ENCODE measurements around the gene NRG3. TPM values are rescaled to one million over a fixed set of nuclear protein-coding genes. Genes with fewer than 3 reads are reported as not detected.

NRG3 gene
- total RNA-seq, 1 donor from 2014 or later = 6.1 TPM

- Mint-ChIP-seq H3K36me3 (no peaks in the 10 kb centered on the region), H3K27ac (no peak overlapping the region), H3K4me1 (ENCODE audit: unreplicated experiment) (no peaks in the 10 kb centered on the region), H3K4me3 (no peak overlapping the region), H3K27me3 (no peaks in the 10 kb centered on the region), H3K9me3 (no peaks in the 10 kb centered on the region)
- no peak for DNase-seq (ENCODE audit: extremely low spot score, unreplicated experiment)
- no peak for TF ChIP-seq CTCF (conservative IDR thresholded peaks at IDR 0.05)
Measured at GRCh38 chr10:82020999-82021398, 146.0 kb downstream of the NRG3 start.

GRCh38 chr10:82027711-82028110 lies 152.7 kb downstream of the NRG3 start:
- no peaks in the 10 kb centered on the region for H3K27me3 Mint-ChIP-seq
- no peak overlapping the region for H3K4me3 Mint-ChIP-seq
- no peak for TF ChIP-seq CTCF (conservative IDR thresholded peaks at IDR 0.05)
- no peaks in the 10 kb centered on the region for H3K36me3 Mint-ChIP-seq
- no peaks in the 10 kb centered on the region for H3K4me1 Mint-ChIP-seq (ENCODE audit: unreplicated experiment)
- no peaks in the 10 kb centered on the region for H3K9me3 Mint-ChIP-seq
- no peak for DNase-seq (ENCODE audit: extremely low spot score, unreplicated experiment)
- H3K27ac Mint-ChIP-seq = no peak overlapping the region

- Mint-ChIP-seq H3K27ac (no peak overlapping the region), H3K4me3 (no peak overlapping the region), H3K36me3 (no peaks in the 10 kb centered on the region), H3K4me1 (ENCODE audit: unreplicated experiment) (no peaks in the 10 kb centered on the region), H3K9me3 (no peaks in the 10 kb centered on the region), H3K27me3 (no peaks in the 10 kb centered on the region)
- no peak for DNase-seq (ENCODE audit: extremely low spot score, unreplicated experiment)
- TF ChIP-seq CTCF (conservative IDR thresholded peaks at IDR 0.05) = no peak
Measured at GRCh38 chr10:82037076-82037475, 162.1 kb downstream of the NRG3 start.

DNA sequence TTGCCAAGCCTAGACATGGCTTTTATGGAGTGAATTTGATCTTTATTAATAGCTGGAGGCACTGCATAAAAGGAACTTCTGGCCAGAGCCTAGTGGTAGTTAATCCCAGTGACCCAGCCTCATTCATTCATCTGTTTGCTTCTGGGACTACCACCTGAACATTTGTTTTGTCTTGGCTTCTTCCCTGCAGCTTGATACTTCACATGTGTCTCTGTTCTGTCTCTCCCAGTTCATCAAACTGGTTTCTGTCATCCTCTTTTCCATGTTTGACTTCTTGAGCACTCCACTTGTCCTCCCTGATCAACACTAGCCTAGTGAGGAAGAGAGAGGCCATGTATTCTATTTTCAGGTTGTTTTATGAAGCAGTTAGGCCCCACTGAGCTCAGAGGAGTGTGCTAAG lies 163.6 kb downstream of the NRG3 start:
- no peaks in the 10 kb centered on the region for H3K9me3 Mint-ChIP-seq
- DNase-seq (ENCODE audit: extremely low spot score, unreplicated experiment) = no peak
- no peak for TF ChIP-seq CTCF (conservative IDR thresholded peaks at IDR 0.05)
- no peak overlapping the region for H3K27ac Mint-ChIP-seq
- H3K36me3 Mint-ChIP-seq = no peaks in the 10 kb centered on the region
- no peaks in the 10 kb centered on the region for H3K27me3 Mint-ChIP-seq
- no peak overlapping the region for H3K4me3 Mint-ChIP-seq
- no peaks in the 10 kb centered on the region for H3K4me1 Mint-ChIP-seq (ENCODE audit: unreplicated experiment)

GRCh38 chr10:82040336-82040735 lies 165.3 kb downstream of the NRG3 start:
- TF ChIP-seq CTCF (conservative IDR thresholded peaks at IDR 0.05) = no peak
- Mint-ChIP-seq H3K36me3 (no peaks in the 10 kb centered on the region), H3K4me3 (no peak overlapping the region), H3K9me3 (no peaks in the 10 kb centered on the region), H3K27ac (no peak overlapping the region), H3K27me3 (no peaks in the 10 kb centered on the region), H3K4me1 (ENCODE audit: unreplicated experiment) (no peaks in the 10 kb centered on the region)
- DNase-seq (ENCODE audit: extremely low spot score, unreplicated experiment) = no peak

DNA sequence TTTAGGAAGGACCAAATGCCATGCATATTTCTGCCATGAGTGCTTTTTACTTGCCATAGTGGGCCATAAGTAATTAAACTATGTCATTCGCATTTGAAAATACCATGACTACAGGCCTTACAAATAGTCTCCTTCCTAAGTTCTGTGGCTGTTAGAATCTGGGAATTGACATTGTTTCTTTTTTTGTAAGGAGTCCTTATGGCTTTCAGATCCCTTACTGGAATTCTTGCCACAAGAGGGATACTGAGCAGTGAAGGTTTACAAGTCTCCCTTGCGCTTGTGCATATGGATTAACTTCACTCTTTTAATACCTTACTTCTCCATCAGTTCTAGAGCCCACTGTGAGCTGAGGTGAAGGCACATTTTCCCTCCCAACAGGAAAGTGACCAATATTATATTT lies 166.0 kb downstream of the NRG3 start:
- H3K9me3 Mint-ChIP-seq = no peaks in the 10 kb centered on the region
- no peak overlapping the region for H3K4me3 Mint-ChIP-seq
- no peaks in the 10 kb centered on the region for H3K27me3 Mint-ChIP-seq
- no peaks in the 10 kb centered on the region for H3K36me3 Mint-ChIP-seq
- no peak overlapping the region for H3K27ac Mint-ChIP-seq
- TF ChIP-seq CTCF (conservative IDR thresholded peaks at IDR 0.05) = peak; percentile 36
- DNase-seq (ENCODE audit: extremely low spot score, unreplicated experiment) = no peak
- H3K4me1 Mint-ChIP-seq (ENCODE audit: unreplicated experiment) = no peaks in the 10 kb centered on the region

Measured in type B pancreatic cell (in vitro differentiated cells).